ENCODE results near the gene KIF4A. TPM values are rescaled to one million over a fixed set of nuclear protein-coding genes. Genes with fewer than 3 reads are reported as not detected.
A peak's percentile ranks its signal among the peaks of the same experiment; 100 is the strongest.

KIF4A gene
- total RNA-seq, 1 donor from 2014 or later: 18.0 TPM

- Mint-ChIP-seq H3K4me1 (ENCODE audit: low read depth) (peaks cover 16% of the 10 kb centered on the region), H3K27ac (peak overlapping the region; percentile 59)
These were observed 145.1 kb downstream of the KIF4A start for GRCh38 chrX:70434914-70435586.

GRCh38 chrX:70436343-70436742, 146.4 kb downstream of the KIF4A start:
- peak; percentile 49 for TF ChIP-seq CTCF (IDR thresholded peaks at IDR 0.05; ENCODE audit: unreplicated experiment)
- H3K4me3 Mint-ChIP-seq (ENCODE audit: low read depth): peak overlapping the region; percentile 6
- peaks cover 19% of the 10 kb centered on the region for H3K9me3 Mint-ChIP-seq (ENCODE audit: low read depth)
- H3K27ac Mint-ChIP-seq: peak overlapping the region; percentile 83
- DNase-seq (ENCODE audit: low spot score, unreplicated experiment): no peak
- H3K27me3 Mint-ChIP-seq: peaks cover 13% of the 10 kb centered on the region
- H3K4me1 Mint-ChIP-seq (ENCODE audit: low read depth): peaks cover 16% of the 10 kb centered on the region
- peaks cover 1% of the 10 kb centered on the region for H3K36me3 Mint-ChIP-seq (ENCODE audit: insufficient read depth)

More at GRCh38 chrX:70434914-70435586, 145.1 kb downstream of the KIF4A start:
- Mint-ChIP-seq H3K9me3 (ENCODE audit: low read depth) (peaks cover 17% of the 10 kb centered on the region), H3K36me3 (ENCODE audit: insufficient read depth) (peaks cover 1% of the 10 kb centered on the region), H3K4me3 (ENCODE audit: low read depth) (peak overlapping the region; percentile 92), H3K27me3 (peaks cover 4% of the 10 kb centered on the region)
- TF ChIP-seq CTCF (IDR thresholded peaks at IDR 0.05; ENCODE audit: unreplicated experiment): no peak
- no peak for DNase-seq (ENCODE audit: low spot score, unreplicated experiment)

- peaks cover 16% of the 10 kb centered on the region for H3K4me1 Mint-ChIP-seq (ENCODE audit: low read depth)
- TF ChIP-seq CTCF (IDR thresholded peaks at IDR 0.05; ENCODE audit: unreplicated experiment): no peak
- peaks cover 1% of the 10 kb centered on the region for H3K36me3 Mint-ChIP-seq (ENCODE audit: insufficient read depth)
- no peak overlapping the region for H3K4me3 Mint-ChIP-seq (ENCODE audit: low read depth)
- DNase-seq (ENCODE audit: low spot score, unreplicated experiment): no peak
- no peak overlapping the region for H3K27ac Mint-ChIP-seq
- H3K27me3 Mint-ChIP-seq: peaks cover 20% of the 10 kb centered on the region
- H3K9me3 Mint-ChIP-seq (ENCODE audit: low read depth): peaks cover 19% of the 10 kb centered on the region
These were observed 147.1 kb downstream of the KIF4A start for GRCh38 chrX:70437011-70437410.

- peaks cover 1% of the 10 kb centered on the region for H3K36me3 Mint-ChIP-seq (ENCODE audit: insufficient read depth)
- peaks cover 18% of the 10 kb centered on the region for H3K9me3 Mint-ChIP-seq (ENCODE audit: low read depth)
- H3K27ac Mint-ChIP-seq: no peak overlapping the region
- TF ChIP-seq CTCF (IDR thresholded peaks at IDR 0.05; ENCODE audit: unreplicated experiment): no peak
- no peak overlapping the region for H3K4me3 Mint-ChIP-seq (ENCODE audit: low read depth)
- DNase-seq (ENCODE audit: low spot score, unreplicated experiment): no peak
- H3K4me1 Mint-ChIP-seq (ENCODE audit: low read depth): peaks cover 15% of the 10 kb centered on the region
- H3K27me3 Mint-ChIP-seq: peaks cover 31% of the 10 kb centered on the region
These were observed 148.2 kb downstream of the KIF4A start for GRCh38 chrX:70437921-70438665.

- H3K4me1 Mint-ChIP-seq (ENCODE audit: low read depth): peaks cover 13% of the 10 kb centered on the region
- peaks cover 15% of the 10 kb centered on the region for H3K9me3 Mint-ChIP-seq (ENCODE audit: low read depth)
- no peak overlapping the region for H3K27ac Mint-ChIP-seq
- H3K27me3 Mint-ChIP-seq: peaks cover 37% of the 10 kb centered on the region
- DNase-seq (ENCODE audit: low spot score, unreplicated experiment): no peak
- H3K36me3 Mint-ChIP-seq (ENCODE audit: insufficient read depth): no peaks in the 10 kb centered on the region
- H3K4me3 Mint-ChIP-seq (ENCODE audit: low read depth): no peak overlapping the region
- TF ChIP-seq CTCF (IDR thresholded peaks at IDR 0.05; ENCODE audit: unreplicated experiment): no peak
These were observed 149.1 kb downstream of the KIF4A start for GRCh38 chrX:70439016-70439415.

Data from progenitor cell of endocrine pancreas (in vitro differentiated cells).